Measurements from ENCODE around the gene DUSP1. TPM values are rescaled to one million over a fixed set of nuclear protein-coding genes. Genes with fewer than 3 reads are reported as not detected.

Gene DUSP1
- total and polyA plus RNA-seq, 2 experiments from 2014 or later, result 547 to 583 TPM

DNA sequence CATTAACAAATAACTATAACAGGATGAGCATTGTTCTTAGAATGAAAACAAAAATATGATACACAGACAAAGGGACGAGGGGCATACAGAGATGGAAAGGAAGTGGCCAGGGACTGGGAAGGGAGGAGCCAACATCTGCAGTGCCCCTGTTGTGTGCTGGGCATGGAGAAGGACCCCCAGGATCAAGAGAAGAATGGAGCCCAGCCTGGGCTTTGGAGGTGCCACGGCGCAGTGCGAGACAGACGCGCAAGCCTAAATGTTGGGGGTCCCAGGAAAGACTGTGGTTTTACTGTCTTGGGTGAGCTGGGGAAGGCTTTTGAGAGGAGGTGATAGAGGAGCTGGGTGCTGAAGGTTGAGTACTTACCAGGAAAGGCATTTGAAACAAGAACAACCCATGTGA lies 28.4 kb upstream of the DUSP1 start:
- Histone ChIP-seq H3K9me3 (ENCODE audit: low read depth) (no peaks in the 10 kb centered on the region), H3K9me2 (replicated peaks; ENCODE audit: insufficient read depth) (no peaks in the 10 kb centered on the region), H3K27ac (peak overlapping the region; percentile 57), H4K20me1 (ENCODE audit: insufficient read depth, poor library complexity, severe bottlenecking) (no peaks in the 10 kb centered on the region), H3K27me3 (no peaks in the 10 kb centered on the region), H3K79me2 (no peaks in the 10 kb centered on the region), H3K36me3 (replicated peaks; ENCODE audit: insufficient read depth, low read depth) (no peaks in the 10 kb centered on the region), H2AFZ (no peak overlapping the region), H3K4me3 (no peak overlapping the region), H3K4me2 (no peak overlapping the region), H3K4me1 (ENCODE audit: insufficient read depth) (peaks cover 3% of the 10 kb centered on the region)
- no peak for DNase-seq (ENCODE audit: low spot score)
- TF ChIP-seq EZH2 (IDR thresholded peaks at IDR 0.05; ENCODE audit: borderline replicate concordance) (no peak), EZH2phosphoT487 (IDR thresholded peaks at IDR 0.05; ENCODE audit: low read depth, severe bottlenecking, unreplicated experiment) (no peak)
- TF ChIP-seq, protein P1, sequence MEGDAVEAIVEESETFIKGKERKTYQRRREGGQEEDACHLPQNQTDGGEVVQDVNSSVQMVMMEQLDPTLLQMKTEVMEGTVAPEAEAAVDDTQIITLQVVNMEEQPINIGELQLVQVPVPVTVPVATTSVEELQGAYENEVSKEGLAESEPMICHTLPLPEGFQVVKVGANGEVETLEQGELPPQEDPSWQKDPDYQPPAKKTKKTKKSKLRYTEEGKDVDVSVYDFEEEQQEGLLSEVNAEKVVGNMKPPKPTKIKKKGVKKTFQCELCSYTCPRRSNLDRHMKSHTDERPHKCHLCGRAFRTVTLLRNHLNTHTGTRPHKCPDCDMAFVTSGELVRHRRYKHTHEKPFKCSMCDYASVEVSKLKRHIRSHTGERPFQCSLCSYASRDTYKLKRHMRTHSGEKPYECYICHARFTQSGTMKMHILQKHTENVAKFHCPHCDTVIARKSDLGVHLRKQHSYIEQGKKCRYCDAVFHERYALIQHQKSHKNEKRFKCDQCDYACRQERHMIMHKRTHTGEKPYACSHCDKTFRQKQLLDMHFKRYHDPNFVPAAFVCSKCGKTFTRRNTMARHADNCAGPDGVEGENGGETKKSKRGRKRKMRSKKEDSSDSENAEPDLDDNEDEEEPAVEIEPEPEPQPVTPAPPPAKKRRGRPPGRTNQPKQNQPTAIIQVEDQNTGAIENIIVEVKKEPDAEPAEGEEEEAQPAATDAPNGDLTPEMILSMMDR (IDR thresholded peaks at IDR 0.05; ENCODE audit: poor library complexity), result no peak
- 99% methylated on average over 6 of the region's 6 CpGs for WGBS (ENCODE audit: low lambda C conversion rate, missing lambda C conversion rate)

DNA sequence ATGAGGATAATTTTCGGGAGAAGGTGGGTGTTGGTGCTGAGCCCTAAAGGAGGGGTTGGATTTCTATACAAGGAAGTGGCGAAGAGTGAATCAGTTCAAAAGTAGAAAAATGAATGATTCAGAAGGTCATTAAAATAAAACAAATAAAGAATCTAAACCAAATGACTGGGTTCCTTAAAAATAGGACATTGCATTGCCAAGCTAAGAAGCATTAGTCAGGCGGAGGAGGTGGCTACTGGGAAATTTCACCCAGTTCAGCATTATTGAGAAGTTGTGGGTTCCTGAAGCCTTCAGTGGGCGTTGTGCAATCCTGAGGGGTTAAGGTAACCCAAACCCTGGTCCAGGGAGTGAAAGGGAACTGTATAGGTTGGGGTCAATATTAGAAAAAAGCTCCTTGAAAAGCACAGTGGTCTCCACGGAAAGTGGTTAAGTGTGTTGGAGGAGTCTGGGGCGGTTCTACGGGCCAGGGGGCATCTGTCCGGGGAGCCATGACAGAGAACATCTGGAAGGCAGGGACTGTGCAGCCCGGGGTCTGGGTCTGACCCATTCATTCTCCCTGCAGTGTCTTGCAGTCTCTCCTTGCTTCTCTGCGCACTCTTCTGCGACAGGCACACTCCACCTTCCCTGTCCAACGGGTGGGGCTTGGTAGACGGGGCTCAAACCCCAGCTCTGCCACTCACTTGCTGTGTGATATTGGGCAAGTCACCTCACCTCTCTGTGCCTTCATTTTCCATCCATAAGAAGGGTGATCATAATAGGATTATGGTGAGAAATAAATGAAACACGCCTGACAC lies 27.6 kb upstream of the DUSP1 start:
- Histone ChIP-seq H3K27me3 (no peaks in the 10 kb centered on the region), H3K4me2 (no peak overlapping the region)
- no peak for DNase-seq (ENCODE audit: low spot score)

DNA sequence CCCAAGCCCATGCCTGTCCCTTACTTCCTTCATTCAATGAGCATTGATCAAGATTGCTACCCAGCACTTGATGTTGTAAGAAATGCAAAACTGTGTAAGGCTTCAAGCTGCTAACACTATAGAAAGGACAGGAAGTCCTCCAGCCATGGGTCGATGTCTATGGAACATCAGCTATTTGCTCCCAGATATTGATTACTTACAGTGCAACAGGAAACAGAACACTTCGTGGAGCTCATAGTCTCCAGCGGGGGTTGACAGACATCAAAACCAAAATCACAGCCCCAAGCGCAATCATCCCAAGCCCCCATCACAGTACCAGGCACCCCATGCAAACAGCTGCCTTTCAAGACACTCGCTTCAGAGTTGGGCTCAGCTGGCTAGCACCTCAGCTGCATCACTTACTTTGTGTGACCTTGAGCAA lies 26.8 kb upstream of the DUSP1 start:
- 76% methylated on average over 5 of the region's 5 CpGs for WGBS (ENCODE audit: low lambda C conversion rate, missing lambda C conversion rate)
- Histone ChIP-seq H4K20me1 (ENCODE audit: insufficient read depth, poor library complexity, severe bottlenecking) (no peaks in the 10 kb centered on the region), H2AFZ (no peak overlapping the region), H3K4me1 (ENCODE audit: insufficient read depth) (peaks cover 9% of the 10 kb centered on the region), H3K27ac (peak overlapping the region; percentile 12), H3K27me3 (no peaks in the 10 kb centered on the region), H3K9me2 (replicated peaks; ENCODE audit: insufficient read depth) (no peaks in the 10 kb centered on the region), H3K4me2 (no peak overlapping the region), H3K9me3 (ENCODE audit: low read depth) (no peaks in the 10 kb centered on the region), H3K79me2 (no peaks in the 10 kb centered on the region), H3K36me3 (replicated peaks; ENCODE audit: insufficient read depth, low read depth) (no peaks in the 10 kb centered on the region), H3K4me3 (no peak overlapping the region)
- DNase-seq (ENCODE audit: low spot score), result no peak
- TF ChIP-seq, protein P1 (IDR thresholded peaks at IDR 0.05; ENCODE audit: poor library complexity), result no peak
- TF ChIP-seq EZH2phosphoT487 (IDR thresholded peaks at IDR 0.05; ENCODE audit: low read depth, severe bottlenecking, unreplicated experiment), result no peak
- no peak for TF ChIP-seq EZH2 (IDR thresholded peaks at IDR 0.05; ENCODE audit: borderline replicate concordance)

More for the DNA sequence above, 27.6 kb upstream of the DUSP1 start:
- H3K79me2 ChIP-seq, result no peaks in the 10 kb centered on the region
- no peak overlapping the region for H2AFZ ChIP-seq
- H3K9me3 ChIP-seq (ENCODE audit: low read depth), result no peaks in the 10 kb centered on the region
- H3K36me3 ChIP-seq (replicated peaks; ENCODE audit: insufficient read depth, low read depth), result no peaks in the 10 kb centered on the region
- no peaks in the 10 kb centered on the region for H3K9me2 ChIP-seq (replicated peaks; ENCODE audit: insufficient read depth)
- H3K4me3 ChIP-seq, result no peak overlapping the region
- H3K27ac ChIP-seq, result no peak overlapping the region
- peaks cover 9% of the 10 kb centered on the region for H3K4me1 ChIP-seq (ENCODE audit: insufficient read depth)
- 91% methylated on average over 14 of the region's 14 CpGs for WGBS (ENCODE audit: low lambda C conversion rate, missing lambda C conversion rate)
- no peaks in the 10 kb centered on the region for H4K20me1 ChIP-seq (ENCODE audit: insufficient read depth, poor library complexity, severe bottlenecking)
- TF ChIP-seq, protein P1 (IDR thresholded peaks at IDR 0.05; ENCODE audit: poor library complexity), result no peak

All from hepatocyte (in vitro differentiated cells).